22Rv1 (cell line): Measurements from ENCODE around the gene CRADD.

ENCODE experiments used
- H3K27ac ChIP-seq: fragments of 450-650 bp; 2 replicates; pipeline ENCODE4 v1.5.1; 2017
- ZFX ChIP-seq: fragments of 450-650 bp; IDR thresholded peaks from 2 replicates; pipeline ENCODE4 v1.6.1; 2017; ENCODE audit warnings: antibody characterized with exemption, borderline replicate concordance
- TF ChIP-seq, protein P1 (sequence below): fragments of 450-650 bp; IDR thresholded peaks from 2 replicates; pipeline ENCODE4 v1.5.1; 2017; ENCODE audit warnings: mild to moderate bottlenecking

CRADD gene

DNA sequence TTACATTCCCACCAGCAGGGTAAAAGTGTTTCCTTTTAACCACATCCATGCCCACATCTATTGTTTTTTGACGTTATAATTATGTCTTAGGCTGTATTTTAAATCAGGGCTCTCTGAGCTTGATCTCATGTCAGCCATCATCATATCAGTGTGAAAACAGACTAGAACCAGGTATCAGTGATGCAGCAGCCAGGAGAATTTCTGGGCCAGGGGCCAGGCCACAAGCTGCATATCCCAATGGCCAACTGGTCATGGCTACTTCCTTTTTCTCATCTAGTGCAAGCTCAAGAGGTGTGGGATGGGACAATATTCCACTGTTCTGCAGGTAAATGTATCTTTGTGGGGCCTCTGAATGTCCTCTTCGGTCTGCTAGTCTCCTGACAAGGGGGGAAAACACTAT, 125.1 kb downstream of the CRADD start:
- TF ChIP-seq ZFX: no peak
- TF ChIP-seq, protein P1, sequence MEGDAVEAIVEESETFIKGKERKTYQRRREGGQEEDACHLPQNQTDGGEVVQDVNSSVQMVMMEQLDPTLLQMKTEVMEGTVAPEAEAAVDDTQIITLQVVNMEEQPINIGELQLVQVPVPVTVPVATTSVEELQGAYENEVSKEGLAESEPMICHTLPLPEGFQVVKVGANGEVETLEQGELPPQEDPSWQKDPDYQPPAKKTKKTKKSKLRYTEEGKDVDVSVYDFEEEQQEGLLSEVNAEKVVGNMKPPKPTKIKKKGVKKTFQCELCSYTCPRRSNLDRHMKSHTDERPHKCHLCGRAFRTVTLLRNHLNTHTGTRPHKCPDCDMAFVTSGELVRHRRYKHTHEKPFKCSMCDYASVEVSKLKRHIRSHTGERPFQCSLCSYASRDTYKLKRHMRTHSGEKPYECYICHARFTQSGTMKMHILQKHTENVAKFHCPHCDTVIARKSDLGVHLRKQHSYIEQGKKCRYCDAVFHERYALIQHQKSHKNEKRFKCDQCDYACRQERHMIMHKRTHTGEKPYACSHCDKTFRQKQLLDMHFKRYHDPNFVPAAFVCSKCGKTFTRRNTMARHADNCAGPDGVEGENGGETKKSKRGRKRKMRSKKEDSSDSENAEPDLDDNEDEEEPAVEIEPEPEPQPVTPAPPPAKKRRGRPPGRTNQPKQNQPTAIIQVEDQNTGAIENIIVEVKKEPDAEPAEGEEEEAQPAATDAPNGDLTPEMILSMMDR: no peak
- H3K27ac ChIP-seq: no peak overlapping the region

DNA sequence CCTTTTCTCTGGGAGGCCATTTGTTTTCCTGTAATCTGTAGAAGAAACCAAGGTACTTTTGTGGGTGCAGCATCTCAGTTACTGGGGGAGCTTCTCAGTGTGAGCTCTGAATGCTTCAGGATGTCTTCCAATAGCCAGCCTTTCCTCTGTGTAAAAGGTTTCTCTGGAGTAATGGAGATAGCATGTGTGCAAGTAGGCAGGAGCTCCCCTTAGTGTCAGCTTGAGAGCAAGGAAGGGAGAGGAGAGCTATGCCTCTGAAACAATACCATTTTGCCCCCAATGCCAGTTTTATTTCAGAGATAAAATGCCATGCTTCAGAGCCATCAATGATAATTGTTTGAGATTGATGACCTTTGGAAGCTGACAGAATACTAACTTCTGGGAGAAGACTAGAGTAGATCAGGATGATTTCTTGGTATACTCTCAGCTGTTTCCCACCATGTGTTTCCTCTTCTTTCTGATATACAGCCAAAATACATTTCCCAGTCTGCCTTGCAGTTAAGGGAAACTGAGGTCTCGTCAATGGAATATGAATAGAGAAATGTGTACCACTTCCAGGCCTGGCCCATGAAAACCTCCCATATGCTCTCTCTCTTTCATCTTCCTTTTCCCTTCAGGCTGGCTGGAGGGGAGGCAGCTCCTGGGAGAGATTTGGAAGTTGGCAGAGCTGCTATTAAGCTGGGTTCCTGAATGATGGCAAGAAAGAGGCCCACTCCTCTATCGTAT, 125.7 kb downstream of the CRADD start:
- no peak for TF ChIP-seq ZFX
- TF ChIP-seq, protein P1: no peak
- H3K27ac ChIP-seq: peak overlapping the region; percentile 24; the same call in 1 of the 2 replicates

DNA sequence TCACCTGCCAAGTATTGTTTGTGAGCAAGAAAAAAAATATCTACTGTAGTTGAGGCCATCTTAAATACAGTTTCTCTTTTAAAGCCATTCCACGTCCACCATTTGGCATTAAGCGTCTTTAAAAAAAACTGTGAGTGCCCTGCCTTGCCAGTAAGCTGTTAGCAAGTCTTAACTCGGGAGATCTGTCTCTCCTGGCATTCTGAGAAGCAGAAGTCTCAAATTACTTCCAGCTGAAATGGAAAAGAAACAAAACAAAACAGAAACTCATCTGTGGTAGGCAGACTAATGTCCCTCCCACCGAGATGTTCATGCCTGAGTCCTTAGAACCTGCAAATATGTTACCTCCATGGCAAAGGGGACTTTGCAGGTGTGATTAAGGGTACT, 126.2 kb downstream of the CRADD start:
- H3K27ac ChIP-seq: peak overlapping the region; percentile 24; the same call in 1 of the 2 replicates
- no peak for TF ChIP-seq ZFX
- TF ChIP-seq, protein P1: no peak

DNA sequence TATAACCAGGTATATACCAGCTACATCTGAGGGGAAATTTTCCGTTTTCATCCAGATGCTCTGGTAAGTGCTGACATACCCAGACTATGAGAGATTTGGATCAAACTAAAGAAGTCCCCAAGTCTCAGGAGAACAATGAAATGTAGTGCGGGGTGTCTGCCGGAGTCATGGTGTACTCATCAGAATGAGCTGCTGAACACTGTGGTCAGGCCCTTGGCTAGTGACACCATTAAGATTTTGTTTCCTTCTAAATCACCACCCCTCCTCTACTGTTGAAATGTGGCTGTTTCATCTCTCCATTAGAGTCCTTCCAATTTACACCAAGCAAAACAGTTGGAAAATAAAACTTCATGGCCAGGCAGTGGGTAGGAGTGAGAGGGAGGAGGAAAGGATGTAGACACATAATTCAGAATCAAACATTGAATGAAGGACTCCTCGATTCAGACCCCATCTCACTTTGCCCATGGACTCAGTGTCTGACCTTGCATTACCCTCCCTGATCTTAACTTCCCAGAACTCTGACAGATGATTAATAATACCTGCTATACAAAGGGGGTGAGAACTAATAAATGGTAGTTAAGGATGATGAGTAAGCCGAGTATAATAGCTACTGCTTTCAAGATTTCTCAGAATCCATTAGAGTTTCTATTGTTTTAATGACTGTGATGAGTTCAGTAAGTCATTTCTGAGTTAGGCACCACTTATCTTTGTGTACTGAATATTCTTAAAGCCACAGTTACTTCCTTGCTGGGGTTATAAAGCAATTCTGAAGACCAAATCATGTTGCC, 127.4 kb downstream of the CRADD start:
- TF ChIP-seq, protein P1: no peak
- TF ChIP-seq ZFX: no peak
- no peak overlapping the region for H3K27ac ChIP-seq

DNA sequence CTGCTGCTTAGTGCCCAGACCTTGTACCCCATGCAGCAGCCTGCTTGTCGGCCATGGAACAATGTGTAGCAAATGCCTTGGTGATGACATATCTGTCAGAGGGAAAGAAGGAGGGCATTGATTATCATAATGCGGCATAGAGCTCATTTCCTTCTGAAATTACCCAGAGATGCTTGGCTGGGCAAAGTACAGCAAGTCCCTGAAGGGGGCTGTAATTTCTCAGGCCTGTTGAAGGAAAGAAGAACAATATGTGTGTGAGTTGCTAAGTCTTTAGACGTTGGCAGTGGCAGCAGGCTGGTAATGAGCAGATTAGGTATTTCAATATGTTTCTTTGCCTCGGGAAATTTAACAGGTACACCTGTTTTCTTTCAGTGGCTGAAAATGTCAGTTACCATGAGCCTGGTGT, 128.6 kb downstream of the CRADD start:
- TF ChIP-seq, protein P1: no peak
- TF ChIP-seq ZFX: no peak
- no peak overlapping the region for H3K27ac ChIP-seq

DNA sequence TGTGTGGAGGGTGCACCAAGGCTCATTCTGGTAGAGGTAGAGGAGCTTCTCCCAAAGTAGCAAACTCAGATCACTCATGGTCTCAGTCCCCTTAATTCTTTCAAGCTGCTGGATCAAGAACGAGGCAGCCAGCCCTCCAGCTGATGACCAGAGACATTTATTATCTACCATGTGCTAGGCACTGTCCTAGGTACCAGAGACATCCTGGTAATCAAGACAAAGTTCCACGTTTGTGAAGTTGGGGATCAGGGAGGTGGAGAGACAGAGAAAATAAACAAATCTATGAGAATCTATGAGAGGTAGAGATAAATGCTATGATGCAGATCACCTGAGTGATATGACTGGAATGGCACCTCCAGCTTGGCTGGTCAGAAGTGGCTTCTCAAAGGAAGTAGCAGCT, 130.2 kb downstream of the CRADD start:
- H3K27ac ChIP-seq: no peak overlapping the region
- no peak for TF ChIP-seq ZFX
- TF ChIP-seq, protein P1: no peak
